Calu3 (cell line): ENCODE data around the gene SLC12A1. TPM values are rescaled to one million over a fixed set of nuclear protein-coding genes. Genes with fewer than 3 reads are reported as not detected.

Experiments
- BruUV-seq: library from RNA; stranded (reverse); fragments of 400-500 nt; replicated peaks from 2 replicates; lab custom pipeline; 2021; lab: Mats Ljungman, UMichigan
- CTCF ChIA-PET: fragments of 300-600 bp; sonication (Branson Sonifier 250); formaldehyde crosslinking; loops from one replicate; lab custom pipeline; 2022; ENCODE audit warnings: antibody characterized with exemption; lab: Charles Lee
- DNase-seq: peaks from one replicate; pipeline ENCODE4 v3.0.0; 2022
- H3K27ac Mint-ChIP-seq: one replicate; pipeline ENCODE4 v1.8.0; 2022; ENCODE audit warnings: mixed read lengths; ENCODE audit not compliant: unreplicated experiment
- H3K27me3 Mint-ChIP-seq: one replicate; pipeline ENCODE4 v1.8.0; 2022; ENCODE audit warnings: mixed read lengths; ENCODE audit not compliant: unreplicated experiment
- H3K36me3 Mint-ChIP-seq: one replicate; pipeline ENCODE4 v1.8.0; 2022; ENCODE audit warnings: mild to moderate bottlenecking, moderate library complexity, mixed read lengths; ENCODE audit not compliant: insufficient read depth, unreplicated experiment
- H3K4me1 Mint-ChIP-seq: one replicate; pipeline ENCODE4 v1.8.0; 2022; ENCODE audit warnings: mild to moderate bottlenecking, low read depth, mixed read lengths; ENCODE audit not compliant: unreplicated experiment
- H3K4me3 Mint-ChIP-seq: one replicate; pipeline ENCODE4 v1.8.0; 2022; ENCODE audit warnings: mild to moderate bottlenecking, low read depth, moderate library complexity, mixed read lengths; ENCODE audit not compliant: unreplicated experiment
- H3K9me3 Mint-ChIP-seq: one replicate; pipeline ENCODE4 v1.8.0; 2022; ENCODE audit warnings: low read depth, mixed read lengths; ENCODE audit not compliant: unreplicated experiment
- intact Hi-C: fragments of 100-400 bp; cut with micrococcal nuclease; formaldehyde crosslinking; loops from one replicate; pipeline ENCODE4 v1.10.0; 2022; ENCODE audit not compliant: unreplicated experiment
- total RNA-seq: library from RNA; stranded (reverse); gene quantifications from 2 replicates; pipeline ENCODE4 v1.2.3, GENCODE V29; 2022
- TF ChIP-seq, protein P1 (sequence below): fragments of 200-600 bp; IDR thresholded peaks from one replicate; pipeline ENCODE4 v1.8.0; 2022; ENCODE audit warnings: antibody characterized with exemption; ENCODE audit not compliant: unreplicated experiment

Gene SLC12A1
- total RNA-seq, 1 experiment from 2014 or later, result not detected

DNA sequence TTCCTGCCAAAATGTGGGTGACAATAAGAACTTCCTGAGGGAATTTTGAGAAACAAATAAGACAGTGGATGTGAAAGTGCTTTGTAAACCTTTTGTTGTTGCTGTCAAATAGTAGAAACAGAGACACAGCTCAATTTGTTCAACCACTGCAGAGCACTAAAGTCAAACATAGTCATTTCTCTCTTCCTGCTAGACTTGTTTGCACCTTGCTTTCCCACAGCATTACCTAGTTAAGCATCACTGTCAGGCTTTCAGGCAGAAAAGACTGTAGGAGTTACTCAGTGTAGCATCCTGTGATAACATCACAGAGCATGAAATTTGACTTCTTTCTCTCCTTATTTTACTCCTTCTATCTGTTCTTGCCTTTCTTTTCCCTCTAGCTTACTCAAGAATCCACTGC lies 27.1 kb downstream of the SLC12A1 start:
- no TSS peak for BruUV-seq
- H3K4me3 Mint-ChIP-seq, result no peak overlapping the region
- no peak overlapping the region for H3K27ac Mint-ChIP-seq
- H3K36me3 Mint-ChIP-seq, result no peaks in the 10 kb centered on the region
- no peaks in the 10 kb centered on the region for H3K4me1 Mint-ChIP-seq
- CTCF ChIA-PET, result no interaction called here
- TF ChIP-seq, protein P1, sequence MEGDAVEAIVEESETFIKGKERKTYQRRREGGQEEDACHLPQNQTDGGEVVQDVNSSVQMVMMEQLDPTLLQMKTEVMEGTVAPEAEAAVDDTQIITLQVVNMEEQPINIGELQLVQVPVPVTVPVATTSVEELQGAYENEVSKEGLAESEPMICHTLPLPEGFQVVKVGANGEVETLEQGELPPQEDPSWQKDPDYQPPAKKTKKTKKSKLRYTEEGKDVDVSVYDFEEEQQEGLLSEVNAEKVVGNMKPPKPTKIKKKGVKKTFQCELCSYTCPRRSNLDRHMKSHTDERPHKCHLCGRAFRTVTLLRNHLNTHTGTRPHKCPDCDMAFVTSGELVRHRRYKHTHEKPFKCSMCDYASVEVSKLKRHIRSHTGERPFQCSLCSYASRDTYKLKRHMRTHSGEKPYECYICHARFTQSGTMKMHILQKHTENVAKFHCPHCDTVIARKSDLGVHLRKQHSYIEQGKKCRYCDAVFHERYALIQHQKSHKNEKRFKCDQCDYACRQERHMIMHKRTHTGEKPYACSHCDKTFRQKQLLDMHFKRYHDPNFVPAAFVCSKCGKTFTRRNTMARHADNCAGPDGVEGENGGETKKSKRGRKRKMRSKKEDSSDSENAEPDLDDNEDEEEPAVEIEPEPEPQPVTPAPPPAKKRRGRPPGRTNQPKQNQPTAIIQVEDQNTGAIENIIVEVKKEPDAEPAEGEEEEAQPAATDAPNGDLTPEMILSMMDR, result no peak
- H3K27me3 Mint-ChIP-seq, result peaks cover 21% of the 10 kb centered on the region
- intact Hi-C loops, result no loop called here
- no peak for DNase-seq
- H3K9me3 Mint-ChIP-seq, result no peaks in the 10 kb centered on the region

DNA sequence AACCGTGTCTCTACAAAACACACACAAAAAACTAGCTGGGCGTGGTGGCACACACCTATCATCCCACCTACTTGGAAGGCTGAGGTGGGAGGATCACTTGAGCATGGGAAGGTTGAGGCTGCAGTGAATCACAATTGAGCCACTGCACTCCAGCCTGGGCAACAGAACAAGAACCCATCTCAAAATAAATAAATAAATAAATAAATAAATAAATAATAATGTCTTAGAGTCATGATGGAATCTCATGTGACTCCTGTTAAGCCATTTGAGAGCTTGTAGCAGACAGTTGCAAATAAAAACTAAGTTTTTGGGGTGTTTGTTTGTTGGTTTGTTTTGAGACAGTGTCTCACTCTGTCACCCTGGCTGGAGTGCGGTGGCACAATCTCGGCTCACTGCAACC lies 33.2 kb downstream of the SLC12A1 start:
- H3K27me3 Mint-ChIP-seq, result peaks cover 27% of the 10 kb centered on the region

DNA sequence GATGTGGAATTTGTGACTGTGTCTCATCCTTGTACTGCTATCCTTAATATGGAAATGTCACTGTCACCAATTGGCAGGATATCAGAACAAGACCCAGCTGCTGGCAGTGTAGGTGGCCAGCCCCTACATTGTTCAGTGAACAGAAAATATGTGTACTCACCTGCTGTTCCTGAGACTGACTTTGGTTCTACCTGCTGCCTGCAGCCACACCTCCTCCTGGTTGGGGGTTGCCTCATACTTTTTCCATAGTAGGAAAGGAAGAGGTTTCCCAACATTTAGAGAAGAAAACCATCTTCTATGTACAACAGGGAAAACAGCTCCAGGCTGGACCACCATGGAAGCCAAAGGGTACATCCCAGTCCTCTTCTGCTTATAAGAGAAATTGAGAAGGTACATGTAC lies 35.9 kb downstream of the SLC12A1 start:
- Mint-ChIP-seq H3K36me3 (no peaks in the 10 kb centered on the region), H3K27ac (no peak overlapping the region), H3K4me3 (no peak overlapping the region), H3K4me1 (no peaks in the 10 kb centered on the region), H3K9me3 (no peaks in the 10 kb centered on the region), H3K27me3 (peaks cover 36% of the 10 kb centered on the region)
- TF ChIP-seq, protein P1, result no peak
- DNase-seq, result no peak
- no TSS peak for BruUV-seq
- intact Hi-C loops, result no loop called here
- CTCF ChIA-PET, result no interaction called here

More for the DNA sequence above, 33.2 kb downstream of the SLC12A1 start:
- no peak overlapping the region for H3K27ac Mint-ChIP-seq
- no TSS peak for BruUV-seq
- H3K4me3 Mint-ChIP-seq, result no peak overlapping the region
- intact Hi-C loops, result no loop called here
- no peak for DNase-seq
- no peaks in the 10 kb centered on the region for H3K4me1 Mint-ChIP-seq
- H3K9me3 Mint-ChIP-seq, result no peaks in the 10 kb centered on the region
- TF ChIP-seq, protein P1, result no peak
- H3K36me3 Mint-ChIP-seq, result no peaks in the 10 kb centered on the region
- CTCF ChIA-PET, result no interaction called here

DNA sequence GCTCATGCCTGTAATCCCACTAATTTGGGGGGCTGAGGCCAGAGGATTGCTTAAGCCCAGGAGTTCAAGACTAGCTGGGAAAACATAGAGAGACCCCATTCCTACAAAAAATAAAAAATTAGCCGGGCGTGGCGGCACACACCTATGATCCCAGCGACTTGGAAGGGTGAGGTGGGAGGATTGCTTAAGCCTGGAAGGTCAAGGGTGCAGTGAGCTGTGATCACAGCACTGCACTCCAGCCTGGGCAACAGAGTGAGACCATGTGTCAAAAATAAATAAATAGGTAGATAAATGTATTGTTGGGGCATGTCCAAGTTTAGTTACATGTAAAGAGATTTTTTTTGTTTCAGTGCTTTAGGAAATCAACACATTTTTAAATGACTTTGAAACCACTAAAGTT lies 36.4 kb downstream of the SLC12A1 start:
- CTCF ChIA-PET, result no interaction called here
- Mint-ChIP-seq H3K36me3 (no peaks in the 10 kb centered on the region), H3K4me3 (no peak overlapping the region), H3K27ac (no peak overlapping the region), H3K4me1 (no peaks in the 10 kb centered on the region), H3K27me3 (peaks cover 30% of the 10 kb centered on the region), H3K9me3 (no peaks in the 10 kb centered on the region)
- TF ChIP-seq, protein P1, result no peak
- BruUV-seq, result no TSS peak
- intact Hi-C loops, result no loop called here
- DNase-seq, result no peak
